Rectal smooth muscle tissue (tissue), 1 donor: ENCODE measurements around the gene OR2Z1.
"Not testable (repeated sequence)": the region's sequence is repeated elsewhere in the genome, so short reads cannot be mapped to it uniquely, and the experiment has no call there.

ENCODE experiments used
- H3K27ac ChIP-seq: one replicate; pipeline ENCODE4 v1.7.0; 2013; ENCODE audit warnings: low read depth, low read length, inconsistent platforms
- H3K27me3 ChIP-seq: one replicate; pipeline ENCODE4 v1.7.0; 2013; ENCODE audit warnings: low read length; ENCODE audit not compliant: control insufficient read depth, insufficient read depth
- H3K36me3 ChIP-seq: one replicate; pipeline ENCODE4 v1.7.0; 2013; ENCODE audit warnings: low read length; ENCODE audit not compliant: control insufficient read depth, insufficient read depth
- H3K4me1 ChIP-seq: one replicate; pipeline ENCODE4 v1.7.0; 2013; ENCODE audit warnings: low read length; ENCODE audit not compliant: control insufficient read depth, insufficient read depth
- H3K4me3 ChIP-seq: one replicate; pipeline ENCODE4 v1.7.0; 2013; ENCODE audit warnings: low read length
- H3K9ac ChIP-seq: one replicate; pipeline ENCODE4 v1.7.0; 2013; ENCODE audit warnings: low read length

OR2Z1 gene

GRCh38 chr19:8710337-8710736 is 11.1 kb upstream of the OR2Z1 start:
- H3K9ac ChIP-seq, H3K27me3 ChIP-seq, H3K36me3 ChIP-seq, H3K4me1 ChIP-seq, H3K27ac ChIP-seq, H3K4me3 ChIP-seq: not testable (repeated sequence)

- Histone ChIP-seq H3K9ac (no peak overlapping the region), H3K27me3 (no peaks in the 10 kb centered on the region), H3K4me1 (no peaks in the 10 kb centered on the region), H3K36me3 (no peaks in the 10 kb centered on the region), H3K4me3 (no peak overlapping the region), H3K27ac (no peak overlapping the region)
Observed at GRCh38 chr19:8722032-8722431, 598 bp downstream of the OR2Z1 start.

GRCh38 chr19:8724276-8724675 is 2.8 kb downstream of the OR2Z1 start:
- Histone ChIP-seq H3K4me3 (no peak overlapping the region), H3K36me3 (no peaks in the 10 kb centered on the region), H3K27me3 (no peaks in the 10 kb centered on the region), H3K4me1 (no peaks in the 10 kb centered on the region), H3K9ac (no peak overlapping the region), H3K27ac (no peak overlapping the region)

GRCh38 chr19:8731428-8732169 is 10.2 kb downstream of the OR2Z1 start:
- H3K9ac ChIP-seq, result no peak overlapping the region
- no peaks in the 10 kb centered on the region for H3K27me3 ChIP-seq

GRCh38 chr19:8738377-8738776 is 16.9 kb downstream of the OR2Z1 start:
- H3K9ac ChIP-seq, result no peak overlapping the region
- no peaks in the 10 kb centered on the region for H3K36me3 ChIP-seq
- no peak overlapping the region for H3K4me3 ChIP-seq
- H3K4me1 ChIP-seq, result no peaks in the 10 kb centered on the region
- no peak overlapping the region for H3K27ac ChIP-seq
- no peaks in the 10 kb centered on the region for H3K27me3 ChIP-seq

More at GRCh38 chr19:8731428-8732169, 10.2 kb downstream of the OR2Z1 start:
- Histone ChIP-seq H3K36me3 (no peaks in the 10 kb centered on the region), H3K27ac (no peak overlapping the region), H3K4me3 (no peak overlapping the region), H3K4me1 (no peaks in the 10 kb centered on the region)

- H3K27ac ChIP-seq, H3K27me3 ChIP-seq, H3K4me1 ChIP-seq, H3K9ac ChIP-seq, H3K4me3 ChIP-seq, H3K36me3 ChIP-seq: not testable (repeated sequence)
Observed at GRCh38 chr19:8739291-8740065, 18.0 kb downstream of the OR2Z1 start.

GRCh38 chr19:8767257-8767656 is 45.8 kb downstream of the OR2Z1 start:
- not testable (repeated sequence) for H3K27ac ChIP-seq, H3K4me1 ChIP-seq, H3K4me3 ChIP-seq, H3K9ac ChIP-seq, H3K27me3 ChIP-seq, H3K36me3 ChIP-seq

- H3K36me3 ChIP-seq, H3K9ac ChIP-seq, H3K4me1 ChIP-seq, H3K27ac ChIP-seq, H3K27me3 ChIP-seq, H3K4me3 ChIP-seq: not testable (repeated sequence)
Observed at GRCh38 chr19:8769265-8769664, 47.8 kb downstream of the OR2Z1 start.

GRCh38 chr19:8773587-8773986 is 52.2 kb downstream of the OR2Z1 start:
- not testable (repeated sequence) for H3K27me3 ChIP-seq, H3K9ac ChIP-seq

More at GRCh38 chr19:8773587-8773986, 52.2 kb downstream of the OR2Z1 start:
- H3K27ac ChIP-seq, H3K4me1 ChIP-seq, H3K4me3 ChIP-seq, H3K36me3 ChIP-seq: not testable (repeated sequence)
